PFSK-1 (cell line): ENCODE data around the gene CALY.

Experiments used
- FOXP2 ChIP-seq: optimal IDR thresholded peaks from 2 replicates; pipeline ENCODE3; 2011; ENCODE audit warnings: borderline replicate concordance, control low read depth, inconsistent platforms; ENCODE audit not compliant: insufficient read depth; ENCODE audit errors: extremely low read length, extremely low read depth
- POLR2AphosphoS5 ChIP-seq: IDR thresholded peaks from 2 replicates; pipeline ENCODE4 v1.6.1; 2012; ENCODE audit warnings: low read depth, mild to moderate bottlenecking, control low read depth, low read length, moderate library complexity
- SIN3A ChIP-seq: IDR thresholded peaks from 2 replicates; pipeline ENCODE4 v1.6.1; 2012; ENCODE audit warnings: mild to moderate bottlenecking, low read length, moderate library complexity, borderline replicate concordance; ENCODE audit not compliant: insufficient read depth
- TAF1 ChIP-seq: IDR thresholded peaks from 2 replicates; pipeline ENCODE4 v1.6.1; 2012; ENCODE audit warnings: low read length, control low read depth, borderline replicate concordance; ENCODE audit not compliant: insufficient read depth
- TF ChIP-seq, protein P1 (sequence below), 2 experiments: IDR thresholded peaks; 2 replicates each; pipeline versions ENCODE4 v1.6.1 to v1.8.0; 2011 to 2012; ENCODE audit warnings: low read depth in 2 of 2, low read length in 2 of 2, control low read depth in 1 of 2, inconsistent platforms in 1 of 2, mild to moderate bottlenecking in 1 of 2, moderate library complexity in 1 of 2; ENCODE audit not compliant: insufficient read depth in 1 of 2

DNA sequence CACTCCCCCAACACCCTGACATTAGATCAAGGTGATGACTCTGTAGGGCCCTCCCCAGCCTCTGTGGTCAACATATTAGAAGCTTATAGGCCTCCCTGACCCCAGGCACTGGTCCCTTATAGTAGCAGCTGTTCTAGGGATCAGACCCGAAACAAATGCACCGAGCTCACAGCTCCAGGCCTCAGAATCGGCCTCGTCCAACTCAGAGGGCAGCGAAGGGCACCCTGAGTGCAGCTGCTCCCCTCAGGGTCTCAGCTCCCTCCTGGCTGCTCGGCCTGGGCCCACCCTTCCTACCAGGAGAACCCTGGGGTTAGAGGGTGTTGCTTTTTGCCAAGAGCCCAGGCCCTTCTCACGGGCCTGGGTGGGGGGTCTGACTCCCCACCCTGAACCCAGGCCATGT is 31.5 kb upstream of the CALY start:
- TF ChIP-seq, protein P1, sequence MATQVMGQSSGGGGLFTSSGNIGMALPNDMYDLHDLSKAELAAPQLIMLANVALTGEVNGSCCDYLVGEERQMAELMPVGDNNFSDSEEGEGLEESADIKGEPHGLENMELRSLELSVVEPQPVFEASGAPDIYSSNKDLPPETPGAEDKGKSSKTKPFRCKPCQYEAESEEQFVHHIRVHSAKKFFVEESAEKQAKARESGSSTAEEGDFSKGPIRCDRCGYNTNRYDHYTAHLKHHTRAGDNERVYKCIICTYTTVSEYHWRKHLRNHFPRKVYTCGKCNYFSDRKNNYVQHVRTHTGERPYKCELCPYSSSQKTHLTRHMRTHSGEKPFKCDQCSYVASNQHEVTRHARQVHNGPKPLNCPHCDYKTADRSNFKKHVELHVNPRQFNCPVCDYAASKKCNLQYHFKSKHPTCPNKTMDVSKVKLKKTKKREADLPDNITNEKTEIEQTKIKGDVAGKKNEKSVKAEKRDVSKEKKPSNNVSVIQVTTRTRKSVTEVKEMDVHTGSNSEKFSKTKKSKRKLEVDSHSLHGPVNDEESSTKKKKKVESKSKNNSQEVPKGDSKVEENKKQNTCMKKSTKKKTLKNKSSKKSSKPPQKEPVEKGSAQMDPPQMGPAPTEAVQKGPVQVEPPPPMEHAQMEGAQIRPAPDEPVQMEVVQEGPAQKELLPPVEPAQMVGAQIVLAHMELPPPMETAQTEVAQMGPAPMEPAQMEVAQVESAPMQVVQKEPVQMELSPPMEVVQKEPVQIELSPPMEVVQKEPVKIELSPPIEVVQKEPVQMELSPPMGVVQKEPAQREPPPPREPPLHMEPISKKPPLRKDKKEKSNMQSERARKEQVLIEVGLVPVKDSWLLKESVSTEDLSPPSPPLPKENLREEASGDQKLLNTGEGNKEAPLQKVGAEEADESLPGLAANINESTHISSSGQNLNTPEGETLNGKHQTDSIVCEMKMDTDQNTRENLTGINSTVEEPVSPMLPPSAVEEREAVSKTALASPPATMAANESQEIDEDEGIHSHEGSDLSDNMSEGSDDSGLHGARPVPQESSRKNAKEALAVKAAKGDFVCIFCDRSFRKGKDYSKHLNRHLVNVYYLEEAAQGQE (IDR thresholded peaks at IDR 0.05; ENCODE audit: insufficient read depth in 1 of 2, low read depth in 2 of 2, low read length in 2 of 2) = no peak
- TF ChIP-seq SIN3A (no peak), POLR2AphosphoS5 (no peak), FOXP2 (no peak), TAF1 (no peak)
